Heart left ventricle (tissue), 13 donors: Measurements from ENCODE around the gene NFASC.

ENCODE experiments used
- CTCF ChIP-seq, 12 donors: fragments of 200-600 bp; sonication (generic) in 4 of 12; IDR thresholded peaks; one replicate each; pipeline versions ENCODE4 v1.5.0 to v1.8.0; 2018 to 2022; ENCODE audit warnings: antibody characterized with exemption in 12 of 12, mild to moderate bottlenecking in 5 of 12
- POLR2A ChIP-seq, 2 donors: fragments of 450-650 bp; IDR thresholded peaks; one replicate each; pipeline ENCODE4 v1.6.1; 2017; ENCODE audit warnings: antibody characterized with exemption in 2 of 2, mild to moderate bottlenecking in 2 of 2, moderate library complexity in 2 of 2
- donor health status: ischemic (EF 13 %, LVEDD 7.1; RV severe dilation, severe dysfunction).
- donor health status: DM: no; HTN: yes; CAD: no.
- donor health status: DM: no; HTN: no; CAD: no.
- donor health status: ischemic (EF 25% LVEDD 6.9; RV normal size, moderate dysfunction).
- donor health status: ischemic (EF 25% LVEDD 5.7; RV mildly dilated, moderate dysfunction).
- donor health status: ischemic (EF 35%, LVEDD 5.7; RV mildly dilated, moderate dysfunction).
- donor health status: nonischemic (EF 11% LVEDD 7.7; RV severe dilation, severe dysfunction).
- donor health status: DM: yes; HTN: yes; CAD: no.
- donor health status: PGD.
- donor health status: ischemic (EF 29% LVEDD 5.4; RV normal size, mild dysfunction).
- donor health status: nonischemic (EF 23%, LVEDD 6.1; RV moderate dilation, normal function).

- TF ChIP-seq CTCF (IDR thresholded peaks at IDR 0.05): no peak
- TF ChIP-seq POLR2A (IDR thresholded peaks at IDR 0.05): no peak
These were observed 177.1 kb downstream of the NFASC start for GRCh38 chr1:205047764-205048231.
